ENCODE data around the gene CDH4.

The CDH4 gene

DNA sequence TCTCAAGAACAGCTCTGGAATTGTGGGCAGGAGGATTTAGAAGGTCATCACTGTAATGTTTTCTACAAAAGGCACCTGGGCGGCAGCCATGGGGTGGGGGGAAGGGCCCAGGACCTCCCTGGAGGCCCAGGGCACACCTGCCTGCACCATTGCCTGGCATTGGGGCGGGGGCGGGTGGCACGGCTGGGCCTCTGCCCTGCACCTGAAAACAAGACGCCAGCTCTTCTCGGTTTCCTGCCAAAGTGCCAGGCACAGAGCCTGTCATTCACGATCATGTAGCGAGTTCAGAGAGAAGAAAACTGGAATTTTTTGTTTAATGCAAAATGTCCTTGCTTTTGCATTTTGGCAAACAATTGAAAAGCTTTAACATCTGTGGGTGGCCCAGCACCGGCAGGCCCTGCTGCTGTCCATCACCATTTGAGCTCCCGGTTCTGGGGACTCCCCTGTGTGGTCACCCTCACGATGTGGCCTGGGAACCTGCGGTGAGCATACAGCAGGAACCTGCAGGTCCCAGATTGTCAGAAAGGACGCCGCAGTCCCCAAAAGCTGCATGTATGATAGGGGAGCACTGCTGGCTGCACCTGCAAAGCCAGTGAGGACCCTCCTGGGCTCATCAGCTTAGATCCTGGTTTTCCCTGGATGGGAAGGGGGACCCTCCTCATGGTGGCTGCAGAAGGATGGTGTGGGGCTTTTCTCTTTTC, 262.9 kb downstream of the CDH4 start:
- TF ChIP-seq TAF1 (IDR thresholded peaks at IDR 0.05; ENCODE audit: low read depth) (no peak), NFIC (IDR thresholded peaks at IDR 0.05) (no peak), EP300 (IDR thresholded peaks at IDR 0.05; ENCODE audit: borderline replicate concordance) (no peak), ZBTB7A (IDR thresholded peaks at IDR 0.05; ENCODE audit: low read depth) (no peak), CEBPB (IDR thresholded peaks at IDR 0.05) (no peak), EGR1 (IDR thresholded peaks at IDR 0.05) (no peak), TCF12 (IDR thresholded peaks at IDR 0.05; ENCODE audit: low read depth) (no peak), TEAD4 (IDR thresholded peaks at IDR 0.05) (no peak), CREB1 (IDR thresholded peaks at IDR 0.05; ENCODE audit: low read depth) (no peak), RAD21 (IDR thresholded peaks at IDR 0.05; ENCODE audit: low read depth) (no peak), FOXM1 (IDR thresholded peaks at IDR 0.05; ENCODE audit: borderline replicate concordance, low read depth) (no peak), USF1 (IDR thresholded peaks at IDR 0.05) (no peak), YY1 (IDR thresholded peaks at IDR 0.05; ENCODE audit: low read depth) (no peak)
- TF ChIP-seq, protein P1, sequence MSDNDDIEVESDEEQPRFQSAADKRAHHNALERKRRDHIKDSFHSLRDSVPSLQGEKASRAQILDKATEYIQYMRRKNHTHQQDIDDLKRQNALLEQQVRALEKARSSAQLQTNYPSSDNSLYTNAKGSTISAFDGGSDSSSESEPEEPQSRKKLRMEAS (IDR thresholded peaks at IDR 0.05) = no peak
- TF ChIP-seq, protein P2, sequence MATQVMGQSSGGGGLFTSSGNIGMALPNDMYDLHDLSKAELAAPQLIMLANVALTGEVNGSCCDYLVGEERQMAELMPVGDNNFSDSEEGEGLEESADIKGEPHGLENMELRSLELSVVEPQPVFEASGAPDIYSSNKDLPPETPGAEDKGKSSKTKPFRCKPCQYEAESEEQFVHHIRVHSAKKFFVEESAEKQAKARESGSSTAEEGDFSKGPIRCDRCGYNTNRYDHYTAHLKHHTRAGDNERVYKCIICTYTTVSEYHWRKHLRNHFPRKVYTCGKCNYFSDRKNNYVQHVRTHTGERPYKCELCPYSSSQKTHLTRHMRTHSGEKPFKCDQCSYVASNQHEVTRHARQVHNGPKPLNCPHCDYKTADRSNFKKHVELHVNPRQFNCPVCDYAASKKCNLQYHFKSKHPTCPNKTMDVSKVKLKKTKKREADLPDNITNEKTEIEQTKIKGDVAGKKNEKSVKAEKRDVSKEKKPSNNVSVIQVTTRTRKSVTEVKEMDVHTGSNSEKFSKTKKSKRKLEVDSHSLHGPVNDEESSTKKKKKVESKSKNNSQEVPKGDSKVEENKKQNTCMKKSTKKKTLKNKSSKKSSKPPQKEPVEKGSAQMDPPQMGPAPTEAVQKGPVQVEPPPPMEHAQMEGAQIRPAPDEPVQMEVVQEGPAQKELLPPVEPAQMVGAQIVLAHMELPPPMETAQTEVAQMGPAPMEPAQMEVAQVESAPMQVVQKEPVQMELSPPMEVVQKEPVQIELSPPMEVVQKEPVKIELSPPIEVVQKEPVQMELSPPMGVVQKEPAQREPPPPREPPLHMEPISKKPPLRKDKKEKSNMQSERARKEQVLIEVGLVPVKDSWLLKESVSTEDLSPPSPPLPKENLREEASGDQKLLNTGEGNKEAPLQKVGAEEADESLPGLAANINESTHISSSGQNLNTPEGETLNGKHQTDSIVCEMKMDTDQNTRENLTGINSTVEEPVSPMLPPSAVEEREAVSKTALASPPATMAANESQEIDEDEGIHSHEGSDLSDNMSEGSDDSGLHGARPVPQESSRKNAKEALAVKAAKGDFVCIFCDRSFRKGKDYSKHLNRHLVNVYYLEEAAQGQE (IDR thresholded peaks at IDR 0.05; ENCODE audit: low read depth) = no peak

DNA sequence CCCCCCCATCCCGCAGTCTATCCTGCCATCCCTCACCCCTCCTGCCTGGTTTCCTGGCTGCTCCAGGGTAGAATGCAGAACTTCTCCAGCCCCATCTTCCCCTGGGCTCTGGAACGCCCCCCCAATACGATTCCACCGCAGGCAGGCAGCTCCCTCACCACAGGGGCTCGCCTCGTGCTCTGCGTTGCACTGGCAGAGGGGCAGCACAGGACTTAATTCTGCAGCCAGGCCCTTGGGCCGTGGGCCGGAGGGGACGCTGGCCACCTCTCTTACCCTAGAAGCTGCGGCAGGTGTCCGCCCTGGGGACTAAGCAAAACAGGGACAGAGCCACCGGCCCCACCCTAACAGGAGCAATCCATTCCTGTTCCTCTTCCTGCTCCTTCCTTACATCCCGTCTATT, 263.9 kb downstream of the CDH4 start:
- TF ChIP-seq, protein P1 (IDR thresholded peaks at IDR 0.05) = no peak
- no peak for TF ChIP-seq RAD21 (IDR thresholded peaks at IDR 0.05; ENCODE audit: low read depth)
- TF ChIP-seq TCF12 (IDR thresholded peaks at IDR 0.05; ENCODE audit: low read depth) = no peak

DNA sequence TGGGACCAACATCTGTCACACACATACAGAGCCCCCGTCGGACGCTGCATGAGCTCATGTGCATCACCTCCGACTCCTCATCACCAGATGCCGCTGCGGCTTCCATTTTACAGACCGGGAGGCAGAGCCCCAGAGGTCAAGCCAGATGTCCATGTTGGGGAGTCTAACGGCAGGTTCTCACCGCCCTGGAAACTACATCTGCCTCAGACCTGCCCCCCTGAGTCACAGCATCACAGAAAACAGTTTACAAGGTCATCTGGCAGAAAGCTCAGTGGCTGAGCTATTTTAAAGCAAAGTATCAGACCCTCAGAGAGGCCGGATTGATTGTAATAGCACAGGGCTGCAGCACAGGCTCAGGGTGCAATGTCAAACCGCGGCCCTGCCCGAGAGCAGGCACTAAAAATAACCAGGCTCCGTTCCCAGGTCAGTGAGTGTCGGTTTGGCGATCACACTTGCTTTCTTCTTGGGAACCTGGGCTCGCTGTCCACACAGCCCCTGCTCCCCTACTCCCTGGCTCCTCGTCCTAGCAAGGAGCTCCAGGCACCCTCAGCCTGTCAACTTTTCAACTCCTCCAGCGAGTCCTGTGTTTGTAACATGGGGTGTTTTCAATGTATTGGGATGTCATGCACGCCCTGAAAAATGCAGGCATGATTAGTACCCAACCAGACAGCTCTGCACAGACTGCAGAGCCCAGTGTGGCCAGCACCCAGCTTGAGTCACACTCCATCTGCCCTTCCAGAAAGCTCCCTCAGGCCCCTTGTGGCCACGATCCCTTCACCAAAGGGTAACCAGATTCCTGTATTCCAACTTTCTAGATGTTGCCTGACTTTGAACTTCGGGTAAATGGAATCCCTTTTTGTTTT, 264.5 kb downstream of the CDH4 start:
- TF ChIP-seq TAF1 (IDR thresholded peaks at IDR 0.05; ENCODE audit: low read depth) (no peak), CREB1 (IDR thresholded peaks at IDR 0.05; ENCODE audit: low read depth) (no peak), YY1 (IDR thresholded peaks at IDR 0.05; ENCODE audit: low read depth) (no peak), FOXM1 (IDR thresholded peaks at IDR 0.05; ENCODE audit: borderline replicate concordance, low read depth) (no peak), EP300 (IDR thresholded peaks at IDR 0.05; ENCODE audit: borderline replicate concordance) (no peak), TEAD4 (IDR thresholded peaks at IDR 0.05) (no peak), EGR1 (IDR thresholded peaks at IDR 0.05) (no peak), TCF12 (IDR thresholded peaks at IDR 0.05; ENCODE audit: low read depth) (no peak), USF1 (IDR thresholded peaks at IDR 0.05) (no peak), NFIC (IDR thresholded peaks at IDR 0.05) (no peak), ZBTB7A (IDR thresholded peaks at IDR 0.05; ENCODE audit: low read depth) (no peak), RAD21 (IDR thresholded peaks at IDR 0.05; ENCODE audit: low read depth) (no peak), CEBPB (IDR thresholded peaks at IDR 0.05) (no peak)
- TF ChIP-seq, protein P2 (IDR thresholded peaks at IDR 0.05; ENCODE audit: low read depth) = no peak
- TF ChIP-seq, protein P1 (IDR thresholded peaks at IDR 0.05) = no peak

- TF ChIP-seq NFIC (IDR thresholded peaks at IDR 0.05) (no peak), EGR1 (IDR thresholded peaks at IDR 0.05) (no peak), USF1 (IDR thresholded peaks at IDR 0.05) (no peak), CREB1 (IDR thresholded peaks at IDR 0.05; ENCODE audit: low read depth) (no peak)
These were observed 265.4 kb downstream of the CDH4 start for GRCh38 chr20:61517419-61517818.

DNA sequence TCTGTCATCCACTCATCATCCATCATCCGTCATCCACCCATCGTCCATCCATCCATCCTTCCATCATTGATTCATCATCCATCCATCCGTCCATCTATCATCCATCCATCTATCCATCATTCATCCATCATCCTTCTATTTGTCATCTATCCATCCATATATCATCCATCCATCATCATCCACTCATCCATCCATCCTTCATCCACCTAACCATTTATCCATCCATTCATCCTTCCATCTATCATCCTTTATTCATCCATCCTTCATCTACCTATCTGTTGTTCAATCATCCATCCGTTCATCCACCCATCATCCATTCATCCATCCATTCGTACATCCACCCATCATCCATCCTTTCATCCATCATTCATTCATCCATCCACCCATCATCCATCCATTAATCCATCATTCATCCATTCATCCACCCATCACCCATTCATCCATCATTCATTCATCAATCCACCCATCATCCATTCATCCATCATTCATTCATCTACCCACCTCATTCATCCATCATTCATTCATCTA, 266.4 kb downstream of the CDH4 start:
- TF ChIP-seq TAF1 (IDR thresholded peaks at IDR 0.05; ENCODE audit: low read depth) (no peak), EGR1 (IDR thresholded peaks at IDR 0.05) (no peak), NFIC (IDR thresholded peaks at IDR 0.05) (no peak), YY1 (IDR thresholded peaks at IDR 0.05; ENCODE audit: low read depth) (no peak), RAD21 (IDR thresholded peaks at IDR 0.05; ENCODE audit: low read depth) (no peak), EP300 (IDR thresholded peaks at IDR 0.05; ENCODE audit: borderline replicate concordance) (no peak), ZBTB7A (IDR thresholded peaks at IDR 0.05; ENCODE audit: low read depth) (no peak), TCF12 (IDR thresholded peaks at IDR 0.05; ENCODE audit: low read depth) (no peak), USF1 (IDR thresholded peaks at IDR 0.05) (no peak), CREB1 (IDR thresholded peaks at IDR 0.05; ENCODE audit: low read depth) (no peak), CEBPB (IDR thresholded peaks at IDR 0.05) (no peak), FOXM1 (IDR thresholded peaks at IDR 0.05; ENCODE audit: borderline replicate concordance, low read depth) (no peak), TEAD4 (IDR thresholded peaks at IDR 0.05) (no peak)
- TF ChIP-seq, protein P2 (IDR thresholded peaks at IDR 0.05; ENCODE audit: low read depth) = no peak
- TF ChIP-seq, protein P1 (IDR thresholded peaks at IDR 0.05) = no peak

Measured in Ishikawa (cell line).